ENCODE measurements around the gene TCAP. TPM values are rescaled to one million over a fixed set of nuclear protein-coding genes. Genes with fewer than 3 reads are reported as not detected.
A peak's percentile ranks its signal among the peaks of the same experiment; 100 is the strongest.

TCAP gene
- total RNA-seq, 6 experiments from 2014 or later: 0.09 to 0.51 (median 0.14) TPM

GRCh38 chr17:39699818-39700147, 34.6 kb downstream of the TCAP start, which contains the start of gene ERBB2:
TSS of gene ERBB2 (plus strand) at chr17:39700064. CDS start at chr17:39700239, 175 bp downstream.
- Mint-ChIP-seq H3K4me1 (ENCODE audit: low read depth) (peaks cover 42% of the 10 kb centered on the region), H3K9me3 (no peaks in the 10 kb centered on the region), H3K27ac (peak within 1 kb of the TSS; percentile 85), H3K4me3 (peak within 1 kb of the TSS; percentile 94), H3K27me3 (ENCODE audit: insufficient read depth) (peaks cover 3% of the 10 kb centered on the region), H3K36me3 (ENCODE audit: low read depth) (no peaks in the 10 kb centered on the region)
- no peak for TF ChIP-seq CTCF (IDR thresholded peaks at IDR 0.05)
- DNase-seq: peak; percentile 70

- H3K27ac Mint-ChIP-seq: peak overlapping the region; percentile 54; the same call in 1 of the 2 replicates
- peaks cover 43% of the 10 kb centered on the region for H3K4me1 Mint-ChIP-seq (ENCODE audit: low read depth)
Measured at GRCh38 chr17:39700148-39700987, 35.2 kb downstream of the TCAP start.

GRCh38 chr17:39701012-39701783, 36.0 kb downstream of the TCAP start:
- H3K4me3 Mint-ChIP-seq: peak overlapping the region; percentile 94
- peaks cover 43% of the 10 kb centered on the region for H3K4me1 Mint-ChIP-seq (ENCODE audit: low read depth)
- DNase-seq: no peak
- no peaks in the 10 kb centered on the region for H3K36me3 Mint-ChIP-seq (ENCODE audit: low read depth)
- H3K9me3 Mint-ChIP-seq: no peaks in the 10 kb centered on the region
- no peak for TF ChIP-seq CTCF (IDR thresholded peaks at IDR 0.05)
- peak overlapping the region; percentile 54 for H3K27ac Mint-ChIP-seq
- peaks cover 3% of the 10 kb centered on the region for H3K27me3 Mint-ChIP-seq (ENCODE audit: insufficient read depth)

More at GRCh38 chr17:39700148-39700987, 35.2 kb downstream of the TCAP start:
- peak overlapping the region; percentile 94 for H3K4me3 Mint-ChIP-seq
- H3K27me3 Mint-ChIP-seq (ENCODE audit: insufficient read depth): peaks cover 3% of the 10 kb centered on the region
- H3K9me3 Mint-ChIP-seq: no peaks in the 10 kb centered on the region
- H3K36me3 Mint-ChIP-seq (ENCODE audit: low read depth): no peaks in the 10 kb centered on the region
- TF ChIP-seq CTCF (IDR thresholded peaks at IDR 0.05): no peak; the same call in 1 of the 2 replicates
- no peak for DNase-seq

GRCh38 chr17:39701784-39702422, 36.8 kb downstream of the TCAP start:
- Mint-ChIP-seq H3K9me3 (no peaks in the 10 kb centered on the region), H3K27ac (no peak overlapping the region), H3K36me3 (ENCODE audit: low read depth) (no peaks in the 10 kb centered on the region), H3K27me3 (ENCODE audit: insufficient read depth) (peaks cover 2% of the 10 kb centered on the region), H3K4me1 (ENCODE audit: low read depth) (peaks cover 43% of the 10 kb centered on the region), H3K4me3 (peak overlapping the region; percentile 94)
- TF ChIP-seq CTCF (IDR thresholded peaks at IDR 0.05): no peak
- DNase-seq: no peak
